ENCODE data around the gene PICK1.

GRCh38 chr22:38088629-38089473 lies 31.6 kb downstream of the PICK1 start:
- no peak for TF ChIP-seq POLR2A (IDR thresholded peaks at IDR 0.05)
- no peak for TF ChIP-seq CTCF (IDR thresholded peaks at IDR 0.05)

All from testis (tissue), 2 donors.